B cell (primary cell): ENCODE data around the gene EIF3D. TPM values are rescaled to one million over a fixed set of nuclear protein-coding genes. Genes with fewer than 3 reads are reported as not detected.

ENCODE experiments used
- ATAC-seq: fragments of 200-7000 bp; cut with Tn5 transposase; one replicate; pipeline ENCODE4 v1.10.0; 2021; ENCODE audit warnings: low read depth, mild to moderate bottlenecking, moderate number of reproducible peaks, moderate library complexity
- CTCF ChIA-PET: fragments of 350-600 bp; sonication (Branson Sonifier 250); formaldehyde crosslinking; loops from one replicate; lab custom pipeline; 2021; ENCODE audit warnings: antibody characterized with exemption, inconsistent platforms; lab: Charles Lee
- POLR2A ChIA-PET: fragments of 350-600 bp; sonication (Branson Sonifier 250); formaldehyde crosslinking; loops from one replicate; lab custom pipeline; 2021; ENCODE audit warnings: antibody characterized with exemption; lab: Charles Lee
- DNase-seq: peaks from one replicate; pipeline ENCODE4 v3.0.0; 2013
- H2AFZ ChIP-seq: 2 replicates; pipeline ENCODE4 v1.6.1; 2012; ENCODE audit warnings: mild to moderate bottlenecking, low read depth, low read length; ENCODE audit not compliant: insufficient read depth, poor library complexity, severe bottlenecking
- H3K27ac ChIP-seq, 2 donors: 1 replicate in 1 of 2; 2 replicates in 1 of 2; pipeline ENCODE4 v1.5.1; 2012 to 2013; ENCODE audit warnings: low read length in 2 of 2, mild to moderate bottlenecking in 2 of 2, moderate library complexity in 1 of 2
- H3K27me3 ChIP-seq, 4 experiments: fragments of 200-600 bp in 1 of 4; sonication (generic) in 1 of 4; replicated peaks in 1 of 4; 1 replicate in 2 of 4; 2 replicates in 2 of 4; pipeline versions ENCODE4 v1.6.1 to v1.7.0; 2013 to 2016; ENCODE audit warnings: low read length in 3 of 4, mild to moderate bottlenecking in 2 of 4, mixed read lengths in 1 of 4, moderate library complexity in 1 of 4; ENCODE audit not compliant: insufficient read depth in 4 of 4, control insufficient read depth in 3 of 4; ENCODE audit errors: control extremely low read depth in 1 of 4
- H3K36me3 ChIP-seq, 2 experiments: replicated peaks in 1 of 2; 1 replicate in 1 of 2; 2 replicates in 1 of 2; pipeline versions ENCODE4 v1.6.1 to v1.7.1; 2013; ENCODE audit warnings: low read length in 1 of 2; ENCODE audit not compliant: insufficient read depth in 2 of 2, control insufficient read depth in 1 of 2; ENCODE audit errors: control extremely low read depth in 1 of 2, extremely low read depth in 1 of 2
- H3K4me1 ChIP-seq, 2 donors: fragments of 200-600 bp in 1 of 2; sonication (generic) in 1 of 2; 1 replicate in 1 of 2; 2 replicates in 1 of 2; pipeline versions ENCODE4 v1.5.1 to v1.6.1; 2013 to 2017; ENCODE audit warnings: low read length in 2 of 2; ENCODE audit not compliant: control insufficient read depth in 2 of 2, insufficient read depth in 2 of 2
- H3K4me2 ChIP-seq: replicated peaks from 2 replicates; pipeline ENCODE3; 2012; ENCODE audit warnings: mild to moderate bottlenecking, low read depth, low read length; ENCODE audit not compliant: poor library complexity, severe bottlenecking
- H3K4me3 ChIP-seq, 5 experiments: fragments of 200-600 bp in 1 of 5; sonication (generic) in 1 of 5; 1 replicate in 3 of 5; 2 replicates in 2 of 5; pipeline versions ENCODE4 v1.5.1 to v1.7.0; 2011 to 2016; ENCODE audit warnings: low read length in 4 of 5, mild to moderate bottlenecking in 4 of 5, low read depth in 2 of 5, control low read depth in 1 of 5, moderate library complexity in 1 of 5; ENCODE audit not compliant: insufficient read depth in 1 of 5; ENCODE audit errors: control extremely low read depth in 1 of 5, extremely low read depth in 1 of 5
- H3K79me2 ChIP-seq: fragments of 200-600 bp; sonication (generic); one replicate; pipeline ENCODE4 v1.6.0; 2016; ENCODE audit warnings: low read length; ENCODE audit not compliant: control insufficient read depth, insufficient read depth
- H3K9ac ChIP-seq: fragments of 200-600 bp; sonication (generic); 2 replicates; pipeline ENCODE4 v1.6.1; 2017; ENCODE audit warnings: mild to moderate bottlenecking, low read length, moderate library complexity
- H3K9me3 ChIP-seq, 3 donors: one replicate each; pipeline versions ENCODE4 v1.6.1 to v1.7.1; 2013; ENCODE audit warnings: low read length in 2 of 3; ENCODE audit not compliant: control insufficient read depth in 2 of 3, insufficient read depth in 1 of 3; ENCODE audit errors: control extremely low read depth in 1 of 3
- H4K20me1 ChIP-seq: 2 replicates; pipeline ENCODE4 v1.6.0; 2012; ENCODE audit warnings: mild to moderate bottlenecking, low read length; ENCODE audit not compliant: insufficient read depth, control insufficient read depth, poor library complexity, severe bottlenecking
- H3K27ac Mint-ChIP-seq: one replicate; pipeline ENCODE4 v1.8.0; 2021; ENCODE audit warnings: mixed read lengths
- H3K27me3 Mint-ChIP-seq: one replicate; pipeline ENCODE4 v1.8.0; 2021; ENCODE audit warnings: mixed read lengths
- H3K4me1 Mint-ChIP-seq: one replicate; pipeline ENCODE4 v1.8.0; 2021; ENCODE audit warnings: mixed read lengths
- H3K4me3 Mint-ChIP-seq: one replicate; pipeline ENCODE4 v1.8.0; 2021; ENCODE audit warnings: mixed read lengths
- H3K9me3 Mint-ChIP-seq: one replicate; pipeline ENCODE4 v1.8.0; 2022; ENCODE audit warnings: mixed read lengths; ENCODE audit not compliant: insufficient read depth
- CTCF ChIP-seq: fragments of 200-600 bp; IDR thresholded peaks from one replicate; pipeline ENCODE4 v1.8.0; 2022; ENCODE audit warnings: antibody characterized with exemption, mild to moderate bottlenecking
- EZH2 ChIP-seq: IDR thresholded peaks from 2 replicates; pipeline ENCODE4 v1.6.1; 2012; ENCODE audit warnings: borderline replicate concordance, low read depth, mild to moderate bottlenecking, moderate library complexity, low read length; ENCODE audit not compliant: insufficient read depth, poor library complexity, severe bottlenecking
- WGBS: methylation state at CpG from one replicate; pipeline ENCODE4 v1.1.5; 2013; ENCODE audit warnings: missing lambda C conversion rate; ENCODE audit not compliant: insufficient coverage; 5-methylcytosine and 5-hydroxymethylcytosine counted together
- intact Hi-C: fragments of 100-400 bp; cut with micrococcal nuclease; formaldehyde crosslinking; loops from one replicate; pipeline ENCODE4 v1.10.0; 2022
- polyA plus RNA-seq: library from polyadenylated mRNA; depleted of rRNA; stranded (reverse); fragments of >200 nt; gene quantifications from 2 replicates; pipeline ENCODE4 v1.2.3, GENCODE V29; 2012
- total RNA-seq, 2 donors: library from RNA; stranded (reverse); fragments of 120-200 nt in 1 of 2; gene quantifications; 1 replicate in 1 of 2; 2 replicates in 1 of 2; pipeline versions ENCODE4 v1.2.3 to v1.2.4, GENCODE V29; 2013 to 2022

Gene EIF3D
- total and polyA plus RNA-seq, 2 donors (not counting 1 experiment from before 2014, with no cell fraction given) = 274 to 324 TPM

GRCh38 chr22:36506637-36507517 lies 22.1 kb downstream of the EIF3D start, which contains the start of gene FOXRED2:
Gene FOXRED2 (minus strand): TSS chr22:36507040. CDS start chr22:36506422, 618 bp downstream.
- Histone ChIP-seq H3K36me3 (peaks cover 2 to 19% of the 10 kb centered on the region in 2 experiments), H2AFZ (peak within 1 kb of the TSS; percentile 71), H3K4me3 (peak within 1 kb of the TSS; percentile 26 to 80 (median 59)), H3K9me3 (peaks cover 0 to 10% (median 0%) of the 10 kb centered on the region in 3 donors), H3K79me2 (no peaks in the 10 kb centered on the region), H3K27ac (peak within 1 kb of the TSS; percentile 43 to 68), H3K27me3 (no peaks in the 10 kb centered on the region), H3K4me2 (peak within 1 kb of the TSS; percentile 92), H3K9ac (peak within 1 kb of the TSS; percentile 74), H4K20me1 (no peaks in the 10 kb centered on the region), H3K4me1 (peaks cover 10 to 13% of the 10 kb centered on the region in 2 donors)
- ATAC-seq = peak; percentile 98
- Mint-ChIP-seq H3K4me3 (peak within 1 kb of the TSS; percentile 77), H3K4me1 (peaks cover 11% of the 10 kb centered on the region), H3K27ac (peak within 1 kb of the TSS; percentile 56), H3K9me3 (no peaks in the 10 kb centered on the region), H3K27me3 (no peaks in the 10 kb centered on the region)
- intact Hi-C loops = loop anchor here (1.0 to 2.0 kb wide), 2 partner anchors 22 to 26 kb away; partner anchors contain the start of genes EIF3D and TXN2
- ChIA-PET CTCF (interaction anchor here (0.8 to 1.8 kb wide), 6 partner anchors 14 to 205 kb away, joined by 3 to 5 read pairs (median 4); no protein-coding TSS in a partner anchor), POLR2A (interaction anchor here (0.9 to 1.9 kb wide), 6 partner anchors 10 to 25 kb away, joined by 3 to 12 read pairs (median 4); partner anchors contain the start of gene EIF3D)
- peak; percentile 92 for DNase-seq
- WGBS = 5% methylated on average over 70 of the region's 75 CpGs
- no peak for TF ChIP-seq CTCF
- TF ChIP-seq EZH2 = no peak
